ENCODE results near the gene S1PR3.

The S1PR3 gene

DNA sequence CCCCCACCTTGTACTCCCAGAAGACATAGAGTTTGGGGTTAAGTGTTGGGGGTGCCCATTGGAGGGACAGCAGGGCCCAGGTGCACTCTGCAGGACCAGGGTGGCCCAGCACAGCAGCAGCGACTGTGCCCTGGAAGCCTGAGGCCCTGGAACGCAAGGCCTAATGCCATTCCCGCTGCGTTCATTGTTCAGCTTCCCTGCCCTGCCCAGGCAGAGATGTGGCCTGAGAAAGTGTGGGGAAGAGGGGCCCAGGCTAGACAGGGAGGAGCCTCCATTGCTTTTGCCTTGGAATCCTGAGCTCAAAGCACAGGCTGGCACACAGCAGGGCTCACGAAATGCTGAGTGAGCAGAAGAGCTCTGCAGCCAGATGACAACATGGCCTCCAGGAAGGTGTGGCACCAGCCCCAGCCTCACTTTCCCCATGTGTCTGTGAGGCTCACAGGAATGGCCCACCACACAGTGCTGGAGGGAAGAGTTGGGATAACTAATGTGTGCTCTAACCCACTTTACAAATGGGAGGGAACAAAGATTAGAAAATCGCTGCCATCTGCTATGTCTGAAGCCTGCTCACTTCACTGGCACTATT is 19.4 kb downstream of the S1PR3 start:
- DNase-seq (ENCODE audit: low read depth) = no peak
- in situ Hi-C loops (cut with HindIII; ENCODE audit: low sequenced_read_pairs) = loop anchor here (10.0 kb wide), 1 partner anchor 356 kb away; no protein-coding TSS in a partner anchor
- no peak overlapping the region for H3K4me3 ChIP-seq (ENCODE audit: low read depth, low read length)
- TF ChIP-seq, protein P1, sequence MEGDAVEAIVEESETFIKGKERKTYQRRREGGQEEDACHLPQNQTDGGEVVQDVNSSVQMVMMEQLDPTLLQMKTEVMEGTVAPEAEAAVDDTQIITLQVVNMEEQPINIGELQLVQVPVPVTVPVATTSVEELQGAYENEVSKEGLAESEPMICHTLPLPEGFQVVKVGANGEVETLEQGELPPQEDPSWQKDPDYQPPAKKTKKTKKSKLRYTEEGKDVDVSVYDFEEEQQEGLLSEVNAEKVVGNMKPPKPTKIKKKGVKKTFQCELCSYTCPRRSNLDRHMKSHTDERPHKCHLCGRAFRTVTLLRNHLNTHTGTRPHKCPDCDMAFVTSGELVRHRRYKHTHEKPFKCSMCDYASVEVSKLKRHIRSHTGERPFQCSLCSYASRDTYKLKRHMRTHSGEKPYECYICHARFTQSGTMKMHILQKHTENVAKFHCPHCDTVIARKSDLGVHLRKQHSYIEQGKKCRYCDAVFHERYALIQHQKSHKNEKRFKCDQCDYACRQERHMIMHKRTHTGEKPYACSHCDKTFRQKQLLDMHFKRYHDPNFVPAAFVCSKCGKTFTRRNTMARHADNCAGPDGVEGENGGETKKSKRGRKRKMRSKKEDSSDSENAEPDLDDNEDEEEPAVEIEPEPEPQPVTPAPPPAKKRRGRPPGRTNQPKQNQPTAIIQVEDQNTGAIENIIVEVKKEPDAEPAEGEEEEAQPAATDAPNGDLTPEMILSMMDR (IDR thresholded peaks at IDR 0.05; ENCODE audit: low read depth, low read length, missing control alignments) = no peak

DNA sequence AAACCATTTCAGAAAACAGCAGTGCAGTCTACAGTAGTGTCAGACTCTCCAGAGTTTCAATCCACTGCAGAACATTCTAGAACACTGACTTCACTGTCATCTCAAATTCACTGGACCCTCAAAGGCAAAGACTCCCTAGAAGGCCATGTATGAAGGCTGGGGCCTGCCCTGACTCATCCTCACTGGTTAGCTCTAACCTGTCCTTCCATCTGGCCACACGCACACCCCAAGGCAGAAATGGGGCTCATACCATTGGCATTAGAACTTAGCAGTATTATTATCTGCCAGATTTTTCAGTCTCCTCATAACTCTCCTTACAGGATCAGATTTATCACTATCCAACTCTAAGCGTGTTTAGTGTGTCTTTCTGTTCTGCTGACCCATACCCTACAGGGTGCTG is 20.4 kb downstream of the S1PR3 start:
- no peak for DNase-seq (ENCODE audit: low read depth)
- TF ChIP-seq, protein P1 (IDR thresholded peaks at IDR 0.05; ENCODE audit: low read depth, low read length, missing control alignments) = no peak
- in situ Hi-C loops (cut with HindIII; ENCODE audit: low sequenced_read_pairs) = loop anchor here (10.0 kb wide), 1 partner anchor 357 kb away; no protein-coding TSS in a partner anchor
- H3K4me3 ChIP-seq (ENCODE audit: low read depth, low read length) = no peak overlapping the region

DNA sequence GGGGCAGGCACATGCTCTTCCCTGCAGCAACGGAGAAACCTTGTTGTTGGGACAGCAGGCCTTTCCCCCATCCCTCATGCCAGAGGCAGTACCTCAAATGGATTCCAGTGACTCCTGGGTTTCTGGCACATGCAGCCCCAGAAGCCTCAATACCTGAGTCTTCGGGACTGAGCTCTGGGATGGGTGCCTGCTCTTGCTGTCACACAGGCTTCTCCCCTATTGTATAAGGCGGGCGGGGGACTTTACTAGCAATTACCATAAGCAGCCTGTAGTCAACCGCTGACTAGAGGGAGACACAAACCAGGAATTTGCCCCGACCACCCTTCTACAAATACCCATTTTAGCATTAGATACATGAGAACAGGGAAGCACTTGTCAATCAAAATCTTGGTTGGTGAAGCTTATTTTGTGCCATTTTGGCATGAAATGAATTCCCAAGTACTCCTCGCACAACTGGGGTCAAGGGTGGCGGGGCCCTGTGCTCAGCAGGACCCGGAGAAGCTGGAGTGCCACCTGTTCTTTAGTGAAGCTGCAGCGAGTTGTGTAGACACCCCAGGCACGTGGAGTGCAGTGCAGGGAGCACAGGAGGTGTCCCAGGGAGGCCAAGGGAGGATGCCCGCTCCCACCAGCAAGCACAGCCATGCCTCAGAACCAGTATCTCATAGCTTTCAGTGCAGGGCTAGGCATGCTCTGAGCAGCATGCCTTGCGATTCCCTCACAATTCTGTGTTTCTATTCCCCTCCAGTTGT is 21.2 kb downstream of the S1PR3 start:
- in situ Hi-C loops (cut with HindIII; ENCODE audit: low sequenced_read_pairs) = loop anchor here (10.0 kb wide), 1 partner anchor 358 kb away; no protein-coding TSS in a partner anchor
- no peak overlapping the region for H3K4me3 ChIP-seq (ENCODE audit: low read depth, low read length)

DNA sequence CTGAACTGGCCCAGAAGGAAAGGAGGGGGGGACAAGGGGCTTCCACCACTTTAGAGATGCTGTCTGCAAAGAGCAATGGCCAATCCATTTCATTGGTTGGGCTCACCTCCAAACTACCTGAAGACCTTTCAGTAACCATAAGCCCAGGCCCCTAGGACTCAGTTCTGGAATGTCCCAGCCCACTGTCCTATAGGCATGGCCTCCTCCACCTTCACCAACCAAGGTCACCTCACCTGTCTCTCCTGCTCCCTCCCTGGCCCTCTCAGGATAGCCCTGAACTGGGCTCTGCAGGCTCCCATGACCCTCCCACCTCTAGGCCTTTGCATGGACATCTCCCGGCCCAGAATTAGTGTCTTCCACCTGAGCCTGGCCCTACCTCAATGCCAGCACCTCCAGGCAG is 22.4 kb downstream of the S1PR3 start:
- no peak overlapping the region for H3K4me3 ChIP-seq (ENCODE audit: low read depth, low read length)
- DNase-seq (ENCODE audit: low read depth) = no peak
- TF ChIP-seq, protein P1 (IDR thresholded peaks at IDR 0.05; ENCODE audit: low read depth, low read length, missing control alignments) = no peak
- in situ Hi-C loops (cut with HindIII; ENCODE audit: low sequenced_read_pairs) = loop anchor here (10.0 kb wide), 1 partner anchor 359 kb away; no protein-coding TSS in a partner anchor

More for the DNA sequence above, 21.2 kb downstream of the S1PR3 start:
- DNase-seq (ENCODE audit: low read depth) = no peak
- TF ChIP-seq, protein P1 (IDR thresholded peaks at IDR 0.05; ENCODE audit: low read depth, low read length, missing control alignments) = no peak

DNA sequence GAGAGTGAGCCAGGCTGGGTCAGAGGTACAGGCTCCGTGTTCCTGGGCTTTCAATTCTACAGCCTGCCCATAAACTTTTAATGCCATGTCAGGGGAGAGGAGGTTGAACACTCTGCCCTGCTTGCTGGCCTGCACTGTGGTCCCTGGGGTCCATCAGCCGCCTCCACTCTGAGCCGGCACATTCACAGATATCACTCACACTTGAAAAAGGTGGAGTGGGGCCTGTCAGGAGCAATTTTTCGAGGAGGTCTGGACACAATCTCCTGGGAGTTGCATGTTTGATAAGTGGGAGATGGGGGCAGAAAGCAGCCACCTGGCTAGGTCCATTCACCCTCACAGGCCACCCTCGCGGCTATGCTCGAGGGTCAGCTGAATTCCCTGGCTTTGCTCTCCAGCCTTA is 22.9 kb downstream of the S1PR3 start:
- DNase-seq (ENCODE audit: low read depth) = no peak
- TF ChIP-seq, protein P1 (IDR thresholded peaks at IDR 0.05; ENCODE audit: low read depth, low read length, missing control alignments) = no peak
- in situ Hi-C loops (cut with HindIII; ENCODE audit: low sequenced_read_pairs) = loop anchor here (10.0 kb wide), 1 partner anchor 359 kb away; no protein-coding TSS in a partner anchor
- H3K4me3 ChIP-seq (ENCODE audit: low read depth, low read length) = no peak overlapping the region

DNA sequence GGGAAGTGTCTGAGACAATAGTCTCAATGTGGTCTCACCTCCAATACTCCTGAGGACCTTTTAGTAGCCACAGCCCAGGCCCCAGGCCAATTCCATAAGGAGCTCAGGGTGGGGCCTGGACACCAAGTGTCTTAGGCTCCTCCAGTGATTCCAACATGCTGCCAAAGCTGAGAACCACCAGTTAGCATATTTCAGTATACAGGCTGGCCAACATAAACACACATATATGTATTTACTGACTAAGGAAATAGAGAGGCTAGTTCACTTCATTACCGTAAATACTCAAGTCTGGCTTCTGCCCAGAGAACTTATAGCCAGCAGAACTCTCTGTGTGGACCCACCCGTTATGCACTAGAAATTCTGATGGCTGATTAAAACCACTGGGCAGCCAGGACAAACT is 24.1 kb downstream of the S1PR3 start:
- TF ChIP-seq, protein P1 (IDR thresholded peaks at IDR 0.05; ENCODE audit: low read depth, low read length, missing control alignments) = no peak
- no peak for DNase-seq (ENCODE audit: low read depth)
- in situ Hi-C loops (cut with HindIII; ENCODE audit: low sequenced_read_pairs) = loop anchor here (10.0 kb wide), 1 partner anchor 361 kb away; no protein-coding TSS in a partner anchor
- H3K4me3 ChIP-seq (ENCODE audit: low read depth, low read length) = no peak overlapping the region

Measured in astrocyte of the cerebellum (primary cell).